ENCODE results near the gene LRIT1. TPM values are rescaled to one million over a fixed set of nuclear protein-coding genes. Genes with fewer than 3 reads are reported as not detected.
"Not testable (repeated sequence)": the region's sequence is repeated elsewhere in the genome, so short reads cannot be mapped to it uniquely, and the experiment has no call there.

LRIT1 gene
- total RNA-seq, 2 experiments from 2014 or later: not detected

GRCh38 chr10:84288151-84288550, 46.8 kb upstream of the LRIT1 start:
- H3K27ac Mint-ChIP-seq: no peak overlapping the region
- no peaks in the 10 kb centered on the region for H3K36me3 Mint-ChIP-seq (ENCODE audit: low read depth)
- Histone ChIP-seq H3K4me1 (ENCODE audit: insufficient read depth, low read length) (no peaks in the 10 kb centered on the region), H3K27ac (ENCODE audit: low read depth in 1 of 2, low read length in 2 of 2) (no peak overlapping the region), H3K36me3 (ENCODE audit: insufficient read depth, low read length) (no peaks in the 10 kb centered on the region), H3K4me3 (ENCODE audit: low read length) (no peak overlapping the region), H3K27me3 (ENCODE audit: control insufficient read depth in 1 of 2, insufficient read depth in 2 of 2, low read length in 2 of 2) (no peaks in the 10 kb centered on the region), H3K9me3 (ENCODE audit: control insufficient read depth in 1 of 2, insufficient read depth in 1 of 2, low read length in 2 of 2) (no peaks in the 10 kb centered on the region)
- no peaks in the 10 kb centered on the region for H3K9me3 Mint-ChIP-seq
- TF ChIP-seq CTCF (IDR thresholded peaks at IDR 0.05): no peak
- CTCF ChIA-PET: no interaction called here
- no peak overlapping the region for H3K4me3 Mint-ChIP-seq
- no peaks in the 10 kb centered on the region for H3K4me1 Mint-ChIP-seq (ENCODE audit: low read depth)
- POLR2A ChIA-PET: no interaction called here
- no peaks in the 10 kb centered on the region for H3K27me3 Mint-ChIP-seq
- ATAC-seq (ENCODE audit: poor library complexity) (no peak), DNase-seq (no peak)
- intact Hi-C loops (cut with DNase I, micrococcal nuclease): no loop called here

- Mint-ChIP-seq H3K4me1 (ENCODE audit: low read depth) (no peaks in the 10 kb centered on the region), H3K9me3 (no peaks in the 10 kb centered on the region), H3K4me3 (no peak overlapping the region), H3K36me3 (ENCODE audit: low read depth) (no peaks in the 10 kb centered on the region), H3K27me3 (no peaks in the 10 kb centered on the region), H3K27ac (no peak overlapping the region)
- no peak overlapping the region for H3K4me3 ChIP-seq (ENCODE audit: low read length)
- no peak for TF ChIP-seq CTCF (IDR thresholded peaks at IDR 0.05)
- no peaks in the 10 kb centered on the region for H3K27me3 ChIP-seq (ENCODE audit: control insufficient read depth in 1 of 2, insufficient read depth in 2 of 2, low read length in 2 of 2)
- no peak overlapping the region for H3K27ac ChIP-seq (ENCODE audit: low read depth in 1 of 2, low read length in 2 of 2)
- intact Hi-C loops (cut with DNase I, micrococcal nuclease): no loop called here
- ChIA-PET CTCF (no interaction called here), POLR2A (no interaction called here)
- DNase-seq: no peak
- no peaks in the 10 kb centered on the region for H3K36me3 ChIP-seq (ENCODE audit: insufficient read depth, low read length)
- ATAC-seq (ENCODE audit: poor library complexity): no peak
- no peaks in the 10 kb centered on the region for H3K9me3 ChIP-seq (ENCODE audit: control insufficient read depth in 1 of 2, insufficient read depth in 1 of 2, low read length in 2 of 2)
- H3K4me1 ChIP-seq (ENCODE audit: insufficient read depth, low read length): no peaks in the 10 kb centered on the region
Observed at GRCh38 chr10:84286695-84287094, 45.3 kb upstream of the LRIT1 start.

GRCh38 chr10:84279876-84280475, 38.6 kb upstream of the LRIT1 start:
- H3K9me3 Mint-ChIP-seq; H3K36me3 ChIP-seq (ENCODE audit: insufficient read depth, low read length); intact Hi-C loops (cut with DNase I, micrococcal nuclease); DNase-seq; H3K4me1 ChIP-seq (ENCODE audit: insufficient read depth, low read length); H3K4me3 Mint-ChIP-seq; H3K27ac Mint-ChIP-seq; H3K4me3 ChIP-seq (ENCODE audit: low read length); H3K9me3 ChIP-seq (ENCODE audit: control insufficient read depth in 1 of 2, insufficient read depth in 1 of 2, low read length in 2 of 2); POLR2A ChIA-PET; H3K36me3 Mint-ChIP-seq (ENCODE audit: low read depth); H3K27ac ChIP-seq (ENCODE audit: low read depth in 1 of 2, low read length in 2 of 2); ATAC-seq (ENCODE audit: poor library complexity); CTCF ChIA-PET; H3K4me1 Mint-ChIP-seq (ENCODE audit: low read depth); H3K27me3 ChIP-seq (ENCODE audit: control insufficient read depth in 1 of 2, insufficient read depth in 2 of 2, low read length in 2 of 2): not testable (repeated sequence)
- H3K27me3 Mint-ChIP-seq: peaks cover 25% of the 10 kb centered on the region

GRCh38 chr10:84270708-84271107, 29.4 kb upstream of the LRIT1 start:
- ChIA-PET POLR2A (no interaction called here), CTCF (no interaction called here)
- no peaks in the 10 kb centered on the region for H3K36me3 ChIP-seq (ENCODE audit: insufficient read depth, low read length)
- no peak overlapping the region for H3K27ac Mint-ChIP-seq
- H3K9me3 Mint-ChIP-seq: no peaks in the 10 kb centered on the region
- no peak overlapping the region for H3K4me3 Mint-ChIP-seq
- peaks cover 4% of the 10 kb centered on the region for H3K27me3 Mint-ChIP-seq
- no peak overlapping the region for H3K27ac ChIP-seq (ENCODE audit: low read depth in 1 of 2, low read length in 2 of 2)
- H3K27me3 ChIP-seq (ENCODE audit: control insufficient read depth in 1 of 2, insufficient read depth in 2 of 2, low read length in 2 of 2): peaks cover 0 to 4% of the 10 kb centered on the region in 2 experiments
- no peak overlapping the region for H3K4me3 ChIP-seq (ENCODE audit: low read length)
- H3K9me3 ChIP-seq (ENCODE audit: control insufficient read depth in 1 of 2, insufficient read depth in 1 of 2, low read length in 2 of 2): no peaks in the 10 kb centered on the region
- H3K36me3 Mint-ChIP-seq (ENCODE audit: low read depth): no peaks in the 10 kb centered on the region
- intact Hi-C loops (cut with DNase I, micrococcal nuclease): no loop called here
- no peak for ATAC-seq (ENCODE audit: poor library complexity)
- peaks cover 15% of the 10 kb centered on the region for H3K4me1 Mint-ChIP-seq (ENCODE audit: low read depth)
- peaks cover 8% of the 10 kb centered on the region for H3K4me1 ChIP-seq (ENCODE audit: insufficient read depth, low read length)
- no peak for DNase-seq
- no peak for TF ChIP-seq CTCF (IDR thresholded peaks at IDR 0.05)

All from CD4-positive, alpha-beta T cell (primary cell).